Left lobe of liver (tissue), 2 donors: ENCODE results near the gene TXNDC8. TPM values are rescaled to one million over a fixed set of nuclear protein-coding genes. Genes with fewer than 3 reads are reported as not detected.
"Not testable (repeated sequence)": the region's sequence is repeated elsewhere in the genome, so short reads cannot be mapped to it uniquely, and the experiment has no call there.

Experiments
- ATAC-seq: fragments of 200-7000 bp; cut with Tn5 transposase; one replicate; pipeline ENCODE4 v1.9.1; 2020; ENCODE audit warnings: mild to moderate bottlenecking, moderate library complexity
- DNase-seq: peaks from one replicate; pipeline ENCODE4 v3.0.0-alpha.2; 2020; ENCODE audit warnings: low spot score
- total RNA-seq: library from RNA; stranded (reverse); gene quantifications from one replicate; pipeline ENCODE4 v1.2.1, GENCODE V29; 2021
- donor health status: DM: no; HTN: no; CAD: no; lungs with moderate emphysema.
- donor health status: DM: no; HTN: yes; CAD: no.

TXNDC8 gene
- total RNA-seq, result not detected

DNA sequence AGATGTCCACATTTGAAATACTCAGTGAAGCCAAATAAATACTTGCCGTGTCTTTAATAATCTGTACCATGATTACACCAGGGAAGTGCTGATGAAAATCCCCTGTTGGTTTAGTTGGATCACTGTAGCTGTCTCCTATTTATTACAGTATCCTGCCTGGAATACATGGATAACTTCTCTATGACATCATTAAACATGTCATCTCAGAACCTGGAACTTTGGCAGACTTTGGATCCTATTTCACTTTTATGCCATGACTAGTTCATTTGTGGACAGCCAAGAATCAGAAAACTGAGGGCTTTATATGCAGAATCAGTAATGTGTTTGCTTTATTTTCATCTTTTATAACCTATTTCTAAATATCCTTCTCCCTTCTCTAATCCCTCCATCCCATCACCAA lies at the start of gene TXNDC8:
TSS of gene TXNDC8 (minus strand) at position 137 of the 400 bp plus-strand sequence.
- DNase-seq (no peak), ATAC-seq (no peak)

GRCh38 chr9:110383491-110383890 lies 45.8 kb upstream of the TXNDC8 start:
- no peak for DNase-seq
- ATAC-seq, result no peak

DNA sequence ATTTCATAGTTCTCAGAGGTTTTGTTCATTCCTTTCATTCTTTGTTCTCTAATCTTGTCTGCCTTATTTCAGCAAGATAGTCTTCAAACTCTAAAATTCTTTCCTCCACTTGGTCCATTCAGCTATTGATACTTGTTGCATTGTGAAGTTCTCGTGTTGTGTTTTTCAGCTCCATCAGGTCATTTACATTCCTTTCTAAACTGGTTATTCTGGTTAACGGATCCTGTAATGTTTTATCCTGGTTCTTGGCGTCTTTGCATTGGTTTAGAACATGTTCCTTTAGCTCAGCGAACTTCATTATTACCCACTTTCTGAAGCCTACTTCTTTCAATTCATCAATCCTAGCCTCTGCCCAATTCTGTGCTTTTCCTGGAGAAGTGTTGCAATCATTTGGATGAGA lies 45.1 kb upstream of the TXNDC8 start:
- ATAC-seq (no peak), DNase-seq (no peak)

DNA sequence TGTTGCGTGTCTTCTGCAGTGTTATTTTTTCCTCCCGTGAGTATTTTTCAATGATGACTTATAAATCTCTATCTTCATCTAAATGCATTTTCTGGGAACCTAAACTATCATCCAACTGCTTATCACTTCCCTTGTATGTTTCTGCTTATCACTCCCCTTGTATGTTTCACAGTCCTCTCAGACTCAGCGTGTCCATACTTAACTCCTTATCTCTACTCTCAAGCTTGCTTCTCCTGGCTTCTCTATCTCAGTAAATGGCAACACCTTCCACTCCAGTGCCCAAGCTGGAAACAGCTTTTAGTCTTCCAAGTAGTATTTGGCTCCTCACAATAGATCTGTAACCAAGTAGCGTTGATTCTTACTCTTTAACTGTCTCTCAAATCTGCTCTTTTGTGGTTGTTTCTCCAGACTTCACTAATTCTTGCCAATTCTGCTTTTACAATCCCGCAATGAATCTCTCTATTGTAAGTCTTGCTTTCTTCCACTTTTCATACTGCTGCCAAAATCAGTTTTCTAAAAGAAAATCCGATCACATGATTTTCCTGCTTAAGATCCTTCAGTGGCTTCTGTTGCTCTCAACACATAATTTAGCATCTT lies 33.8 kb upstream of the TXNDC8 start:
- DNase-seq, result no peak
- ATAC-seq, result no peak

DNA sequence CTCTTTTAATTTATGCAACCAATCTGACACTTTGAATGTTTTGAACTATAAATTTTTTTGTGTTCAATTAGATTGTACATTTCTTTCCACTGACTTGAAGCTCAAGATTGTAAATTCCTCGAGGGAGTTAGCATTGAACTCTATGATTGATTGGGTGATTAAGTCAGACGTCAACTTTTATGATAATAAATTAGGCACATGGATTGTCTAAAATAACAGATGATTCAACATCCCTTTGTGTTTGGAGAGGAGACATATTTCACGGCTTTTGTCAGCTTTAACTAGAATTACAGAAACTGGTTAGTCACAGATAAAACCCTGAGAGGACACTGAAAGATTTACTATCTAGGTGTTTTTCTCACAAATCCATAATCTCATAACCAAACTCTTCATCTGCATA lies 32.7 kb upstream of the TXNDC8 start:
- no peak for ATAC-seq
- no peak for DNase-seq

GRCh38 chr9:110364451-110364850 lies 26.8 kb upstream of the TXNDC8 start:
- no peak for ATAC-seq
- DNase-seq, result no peak

- DNase-seq, ATAC-seq: not testable (repeated sequence)
Observed at GRCh38 chr9:110358992-110359391, 21.3 kb upstream of the TXNDC8 start.

GRCh38 chr9:110357505-110357904 lies 19.8 kb upstream of the TXNDC8 start:
- DNase-seq (no peak), ATAC-seq (no peak)

GRCh38 chr9:110356639-110357395 lies 19.2 kb upstream of the TXNDC8 start:
- ATAC-seq (no peak), DNase-seq (no peak)

DNA sequence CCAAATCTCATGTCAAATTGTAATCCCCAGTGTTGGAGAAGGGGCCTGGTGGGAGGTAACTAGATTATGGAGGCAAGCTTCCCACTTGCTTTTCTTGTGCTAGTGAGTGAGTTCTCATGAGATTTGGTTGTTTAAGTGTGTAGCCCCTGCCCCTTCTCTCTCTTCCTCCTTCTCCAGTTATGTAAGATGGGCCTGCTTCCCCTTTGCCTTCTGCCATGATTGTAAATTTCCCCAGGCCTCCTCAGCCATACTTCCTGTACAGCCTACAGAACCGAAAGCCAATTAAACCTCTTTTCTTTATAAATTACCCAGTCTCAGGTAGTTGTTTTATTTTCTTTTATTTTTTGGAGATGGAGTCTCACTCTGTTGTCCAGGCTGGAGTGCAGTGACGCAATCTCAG lies 18.2 kb upstream of the TXNDC8 start:
- DNase-seq (no peak), ATAC-seq (no peak)

DNA sequence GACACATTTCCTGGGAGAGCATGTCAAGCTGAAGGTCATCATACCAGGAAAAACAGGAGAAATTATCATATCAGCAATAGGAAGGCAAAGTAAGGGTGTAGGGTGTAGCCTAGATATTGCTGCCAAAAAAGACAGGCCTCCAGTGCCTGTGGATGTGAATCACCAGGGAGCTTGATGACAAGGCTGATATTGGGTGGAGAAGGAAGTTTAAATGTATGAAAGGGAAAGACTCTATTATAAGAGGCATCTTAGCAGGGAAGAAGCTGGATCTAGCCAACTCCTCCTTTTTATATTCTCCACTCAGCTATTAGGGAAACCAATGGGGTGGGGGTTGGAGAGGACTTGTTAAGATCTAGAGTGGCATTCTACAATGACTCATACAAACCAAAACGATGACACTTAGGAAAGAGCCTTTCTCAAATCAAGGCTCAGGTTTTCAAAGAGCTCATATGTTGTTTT lies 13.4 kb upstream of the TXNDC8 start:
- no peak for DNase-seq
- ATAC-seq, result no peak

DNA sequence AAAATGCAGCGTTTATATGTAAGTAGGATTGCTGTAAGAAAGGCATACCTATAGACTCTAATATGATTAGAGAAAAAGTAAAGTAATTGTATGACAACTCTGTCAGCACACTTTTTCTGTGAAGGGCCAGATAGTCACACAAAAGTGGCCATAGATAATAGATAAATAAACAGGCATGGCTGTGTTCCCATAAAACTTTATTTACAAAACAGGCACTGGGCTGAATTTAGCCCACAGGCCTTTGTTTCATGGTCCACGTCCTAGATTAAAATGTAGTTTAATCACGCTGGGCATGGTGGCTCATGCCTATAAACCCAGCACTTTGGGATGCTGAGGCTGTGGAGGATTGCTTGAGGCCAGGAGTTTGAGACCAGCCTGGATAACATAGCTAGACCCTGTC lies 8.7 kb upstream of the TXNDC8 start:
- ATAC-seq (no peak), DNase-seq (no peak)

GRCh38 chr9:110344821-110345220 lies 7.2 kb upstream of the TXNDC8 start:
- ATAC-seq (no peak), DNase-seq (no peak)

GRCh38 chr9:110343551-110343950 lies 5.9 kb upstream of the TXNDC8 start:
- no peak for ATAC-seq

GRCh38 chr9:110340306-110340705 lies 2.6 kb upstream of the TXNDC8 start:
- peak; percentile 79 for ATAC-seq
- no peak for DNase-seq

More at GRCh38 chr9:110343551-110343950, 5.9 kb upstream of the TXNDC8 start:
- no peak for DNase-seq

DNA sequence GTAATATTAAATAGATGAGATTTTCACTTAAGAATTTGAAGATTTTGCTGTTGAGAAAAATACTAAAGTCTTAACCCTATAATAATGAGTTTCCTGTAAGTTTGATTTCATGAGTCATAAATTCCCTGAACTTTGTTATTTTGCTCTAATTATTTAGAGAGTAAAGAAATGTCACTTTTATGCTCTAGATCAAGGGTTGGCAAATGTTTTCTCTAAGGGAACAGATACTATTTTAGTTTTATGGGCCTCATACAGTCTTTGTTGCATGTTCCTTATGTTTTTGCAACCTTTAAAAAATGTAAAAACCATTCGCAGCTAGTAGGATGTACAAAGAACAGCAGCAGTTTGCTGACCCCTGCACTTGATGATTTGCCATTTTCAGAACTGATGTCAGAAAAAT lies 480 bp upstream of the TXNDC8 start:
- no peak for DNase-seq
- ATAC-seq, result no peak

DNA sequence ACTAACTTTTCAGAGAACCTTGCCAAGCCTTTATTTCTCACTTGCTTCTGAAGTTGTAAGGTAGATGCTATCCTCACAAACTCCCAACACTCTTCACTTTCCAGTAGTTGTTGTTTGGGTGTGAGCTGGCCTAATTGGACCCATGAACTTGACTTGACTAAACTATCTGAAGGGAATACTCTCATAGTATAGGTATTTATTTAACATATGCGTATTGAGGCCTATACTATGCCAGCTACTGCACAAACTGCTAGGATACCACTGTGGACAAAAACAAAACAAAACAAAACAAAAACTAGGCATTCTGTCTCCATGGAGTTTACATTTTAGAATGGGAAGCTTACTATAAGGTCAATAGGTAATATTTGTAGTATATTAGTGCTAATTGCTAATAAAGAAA lies 1.3 kb downstream of the TXNDC8 start:
- ATAC-seq (no peak), DNase-seq (no peak)

GRCh38 chr9:110334871-110335270 lies 2.8 kb downstream of the TXNDC8 start:
- DNase-seq, result no peak
- no peak for ATAC-seq

DNA sequence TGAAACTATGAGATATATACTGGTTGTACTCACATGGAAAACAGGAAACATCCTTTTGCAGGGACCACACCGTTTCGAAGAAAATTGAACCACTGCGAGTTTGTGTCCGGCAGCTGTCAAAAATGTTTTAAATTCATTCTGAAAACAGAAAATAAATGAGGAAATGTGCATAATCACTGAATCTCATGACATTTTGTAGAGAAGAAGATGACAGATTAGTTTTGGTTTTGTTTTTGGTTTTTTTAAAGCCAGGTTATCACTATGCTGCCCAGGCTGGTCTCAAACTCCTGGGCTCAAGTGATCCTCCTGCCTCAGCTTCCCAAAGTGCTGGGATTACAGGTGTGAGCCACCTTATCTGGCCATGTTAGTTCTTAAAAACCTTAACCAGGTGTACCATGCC lies 3.5 kb downstream of the TXNDC8 start:
- no peak for ATAC-seq
- no peak for DNase-seq

DNA sequence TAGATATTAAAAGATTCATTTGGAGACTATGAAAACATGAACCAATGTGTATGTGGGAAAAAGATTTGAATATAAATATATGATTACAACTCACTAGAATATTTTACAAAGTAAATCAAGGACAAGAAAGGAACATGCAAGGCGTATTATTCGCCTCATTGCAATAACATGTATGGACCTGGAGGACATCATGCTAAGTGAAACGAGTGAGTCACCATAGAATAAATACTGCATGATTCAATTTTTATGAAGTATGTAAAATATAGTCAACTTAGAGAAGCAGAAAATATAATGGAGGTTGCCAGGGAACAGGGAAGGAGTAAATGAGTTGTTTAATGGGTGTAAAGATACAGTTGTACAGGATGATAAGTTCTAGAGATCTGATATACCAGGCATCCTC lies 4.9 kb downstream of the TXNDC8 start:
- no peak for DNase-seq
- no peak for ATAC-seq

- DNase-seq (no peak), ATAC-seq (no peak)
Observed at GRCh38 chr9:110330484-110331105, 7.1 kb downstream of the TXNDC8 start.

- no peak for ATAC-seq
Observed at GRCh38 chr9:110329639-110330230, 7.9 kb downstream of the TXNDC8 start.

More at GRCh38 chr9:110329639-110330230, 7.9 kb downstream of the TXNDC8 start:
- DNase-seq, result no peak
